Measurements from ENCODE around the gene AGAP1.

DNA sequence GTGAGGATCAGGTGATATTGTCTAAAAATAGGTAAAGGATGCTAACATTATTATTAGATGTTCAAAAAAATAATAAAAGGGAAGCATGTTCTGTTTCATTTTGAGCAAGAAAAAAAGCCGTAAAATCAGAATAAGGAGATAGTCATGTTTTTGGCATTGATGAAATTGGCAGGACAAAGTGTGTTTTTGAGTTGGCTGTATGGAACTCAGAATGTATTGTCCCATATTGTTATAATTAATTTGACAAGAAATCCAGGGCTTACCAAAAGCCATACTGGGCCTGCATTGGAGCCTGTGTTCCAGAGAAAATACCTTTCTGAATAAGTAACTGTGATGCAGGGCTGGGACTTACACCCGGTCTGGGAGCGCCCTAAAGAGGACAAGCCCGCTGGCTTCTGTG is 232.0 kb downstream of the AGAP1 start:
- TF ChIP-seq CTCF (IDR thresholded peaks at IDR 0.05): no peak
- TF ChIP-seq POLR2A (IDR thresholded peaks at IDR 0.05): no peak
- no peak for TF ChIP-seq EP300 (IDR thresholded peaks at IDR 0.05)

Data from sigmoid colon (tissue), 4 donors.